CMK (cell line): Measurements from ENCODE around the gene CCDC136.

Experiments
- DNase-seq: peaks from one replicate; pipeline ENCODE4 v3.0.0-alpha.2; 2010; ENCODE audit warnings: low read depth

Gene CCDC136

DNA sequence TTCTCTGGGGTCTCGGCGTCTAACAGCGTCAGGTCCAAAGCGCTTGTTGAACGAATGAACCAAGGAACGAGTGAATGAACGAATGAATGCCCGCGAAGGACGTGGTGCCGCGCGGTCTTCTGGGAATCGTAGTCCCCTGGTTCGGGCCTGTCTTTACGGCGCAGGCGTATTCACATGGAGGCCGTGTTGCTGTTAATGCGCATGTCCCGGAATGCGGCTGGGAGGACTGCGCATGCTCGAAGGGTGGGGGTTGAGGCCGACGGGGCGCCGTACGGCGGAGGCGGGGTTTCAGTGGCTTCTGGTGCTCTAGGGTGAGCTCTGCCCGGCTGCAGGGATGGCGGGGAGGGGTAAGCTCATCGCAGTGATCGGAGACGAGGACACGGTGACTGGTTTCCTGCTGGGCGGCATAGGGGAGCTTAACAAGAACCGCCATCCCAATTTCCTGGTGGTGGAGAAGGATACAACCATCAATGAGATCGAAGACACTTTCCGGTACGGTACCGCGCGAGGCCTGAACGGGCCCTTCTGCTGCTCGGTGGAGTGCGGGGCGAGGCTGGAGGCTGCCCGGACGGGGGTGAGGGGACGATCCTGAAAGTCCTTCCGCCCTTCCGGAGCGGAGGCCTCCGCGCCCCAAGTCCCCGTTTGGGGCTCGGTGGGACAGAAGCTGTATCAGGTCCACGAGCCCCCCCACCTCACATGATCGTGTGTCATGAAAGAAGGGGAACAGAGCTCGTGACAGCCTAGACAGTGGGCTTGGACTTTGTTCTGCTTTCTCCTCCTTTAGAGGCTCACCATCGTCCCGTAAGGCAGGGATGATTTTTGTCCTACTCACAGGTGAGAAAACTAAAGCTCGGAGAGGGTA lies 71.0 kb downstream of the CCDC136 start, which contains the start of gene ATP6V1F:
ATP6V1F (plus strand) TSS at position 286 of the 862 bp plus-strand sequence; CDS start at position 335, 49 bp downstream.
- peak; percentile 93 for DNase-seq

DNA sequence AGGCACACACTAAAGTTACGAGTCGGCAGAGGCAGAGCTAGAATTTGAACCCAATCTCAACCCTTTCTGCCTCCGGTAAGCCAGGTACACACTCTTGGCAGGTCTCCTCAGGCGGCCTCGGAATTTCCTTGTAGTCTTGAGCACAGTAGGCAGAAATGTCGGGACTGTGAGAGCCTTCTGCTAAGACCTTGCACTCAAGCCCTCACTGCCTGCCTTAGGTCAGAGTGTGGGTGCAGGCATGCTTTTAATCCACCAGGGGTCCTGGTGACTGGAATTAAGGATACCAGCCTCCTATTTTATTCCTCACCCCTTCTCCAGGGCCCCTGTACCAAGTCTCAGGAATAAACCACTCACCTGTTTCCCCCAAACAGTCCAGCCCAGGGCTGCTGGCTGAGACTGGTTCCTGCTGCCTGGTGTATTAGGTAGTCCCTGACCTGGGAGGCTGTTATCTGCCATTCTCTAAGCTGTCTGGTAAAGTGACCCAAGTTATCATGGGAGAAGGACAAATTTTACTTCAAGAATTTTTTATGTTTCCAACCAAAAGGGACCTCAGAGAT lies 71.7 kb downstream of the CCDC136 start:
- no peak for DNase-seq

- no peak for DNase-seq
These were observed 73.5 kb downstream of the CCDC136 start for GRCh38 chr7:128865303-128865702.

DNA sequence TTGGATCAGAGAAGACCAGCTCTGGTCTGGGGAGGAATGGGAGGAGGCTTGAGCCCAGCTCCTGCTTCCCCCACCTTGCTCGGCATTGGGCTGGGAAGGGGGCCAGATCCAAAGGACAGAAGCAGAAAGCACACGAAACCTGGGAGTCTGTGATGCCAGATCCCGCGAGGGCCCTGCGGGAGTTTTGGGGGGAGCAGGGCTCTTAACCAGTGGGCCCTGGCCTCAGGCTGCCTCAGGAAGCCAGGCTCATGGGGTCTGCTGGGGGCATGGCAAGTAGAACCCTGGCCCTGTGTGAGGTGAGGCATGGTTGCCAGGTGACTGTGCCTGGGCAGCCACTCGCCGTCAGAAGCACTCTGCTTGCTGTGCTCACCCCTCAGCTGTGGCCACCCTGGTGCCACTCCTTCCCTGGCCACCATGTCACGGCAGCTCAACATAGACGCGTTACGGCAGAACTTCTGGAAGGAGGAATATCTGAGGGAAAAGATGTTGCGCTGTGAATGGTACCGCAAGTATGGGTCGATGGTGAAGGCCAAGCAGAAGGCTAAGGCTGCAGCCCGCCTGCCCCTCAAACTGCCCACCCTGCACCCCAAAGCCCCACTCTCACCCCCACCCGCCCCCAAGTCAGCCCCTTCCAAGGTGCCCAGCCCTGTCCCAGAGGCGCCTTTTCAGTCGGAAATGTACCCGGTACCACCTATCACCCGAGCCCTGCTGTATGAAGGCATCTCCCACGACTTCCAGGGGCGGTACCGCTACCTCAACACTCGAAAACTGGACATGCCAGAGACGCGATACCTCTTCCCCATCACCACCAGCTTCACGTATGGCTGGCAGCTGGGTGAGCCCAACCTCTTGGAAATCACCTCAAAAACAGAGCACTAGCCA lies 74.5 kb downstream of the CCDC136 start:
- no peak for DNase-seq

DNA sequence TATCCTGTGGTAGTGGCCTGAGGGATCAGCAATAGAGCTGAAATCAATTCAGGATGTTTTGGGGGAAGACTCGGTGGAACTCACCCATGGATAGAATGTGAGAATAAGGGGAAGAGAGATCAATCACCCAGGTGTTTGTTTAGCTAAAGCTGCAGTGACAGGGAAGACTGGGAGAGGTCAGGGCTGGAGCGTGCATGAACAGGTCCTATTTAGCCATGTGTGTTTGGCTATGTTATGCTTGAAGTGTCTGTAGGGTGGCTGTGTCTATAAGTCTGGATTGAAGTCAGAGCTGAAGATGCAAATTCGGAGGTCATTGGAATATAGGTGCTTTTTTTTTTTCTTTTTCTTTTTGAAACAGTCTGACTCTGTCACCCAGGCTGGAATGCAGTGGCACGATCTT lies 75.5 kb downstream of the CCDC136 start:
- DNase-seq: no peak

DNA sequence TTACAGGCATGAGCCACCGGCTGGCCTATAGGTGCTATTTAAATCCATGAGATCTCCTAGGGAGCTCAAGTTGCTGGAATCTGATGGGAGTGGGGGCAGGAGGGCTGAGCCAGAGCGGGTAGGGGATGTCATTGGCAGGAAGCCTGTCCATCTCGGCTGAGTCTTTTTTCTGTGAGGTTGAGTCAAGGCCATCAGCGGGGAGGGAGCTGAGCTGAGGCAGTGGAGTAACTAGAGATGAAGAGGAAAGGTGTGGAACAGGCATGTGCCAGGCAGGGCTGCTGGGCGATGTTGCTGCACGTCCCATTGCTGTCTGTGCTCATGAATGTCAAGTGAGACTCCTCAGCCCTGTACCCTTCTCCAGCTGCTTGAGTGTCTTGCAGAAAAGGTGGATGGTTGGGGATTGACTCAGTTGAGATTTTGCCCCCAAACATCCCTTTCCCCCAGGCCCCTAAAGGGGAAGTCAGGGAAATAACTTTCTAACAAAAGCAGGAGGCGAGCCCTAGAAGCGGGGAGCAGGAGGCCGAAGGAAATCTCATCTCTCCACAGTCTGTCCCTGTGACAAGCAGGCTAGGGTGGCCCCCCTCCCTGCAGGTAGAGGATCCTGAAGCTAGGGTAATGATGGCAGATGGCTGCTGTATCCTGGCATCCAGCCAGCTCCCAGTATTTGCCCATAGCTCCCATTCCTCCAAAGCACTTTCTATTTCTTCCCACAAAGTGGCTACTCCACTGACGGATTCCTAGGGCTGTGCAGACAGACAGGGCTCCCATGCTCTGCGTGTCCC lies 76.3 kb downstream of the CCDC136 start:
- DNase-seq: no peak

- no peak for DNase-seq
These were observed 76.9 kb downstream of the CCDC136 start for GRCh38 chr7:128868624-128869137.

GRCh38 chr7:128869138-128869943 lies 77.6 kb downstream of the CCDC136 start:
- no peak for DNase-seq

DNA sequence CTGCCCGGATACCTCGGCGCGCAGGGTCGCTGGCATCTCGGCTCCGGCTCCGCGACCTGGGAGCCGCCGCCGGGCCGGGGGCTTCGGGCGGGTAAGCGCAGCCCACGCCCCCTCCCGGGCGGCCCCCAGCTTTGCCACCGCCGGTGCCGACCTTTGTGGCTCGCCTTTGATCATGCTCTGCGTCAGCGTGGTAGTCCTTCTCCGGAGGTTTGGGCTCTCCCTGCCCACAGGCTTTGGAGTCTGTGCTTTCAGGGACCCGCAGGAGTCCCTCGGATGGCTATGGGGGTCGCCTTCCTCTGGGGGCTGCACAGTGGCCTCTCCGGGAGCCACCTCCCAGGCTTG lies 78.1 kb downstream of the CCDC136 start:
- DNase-seq: no peak

DNA sequence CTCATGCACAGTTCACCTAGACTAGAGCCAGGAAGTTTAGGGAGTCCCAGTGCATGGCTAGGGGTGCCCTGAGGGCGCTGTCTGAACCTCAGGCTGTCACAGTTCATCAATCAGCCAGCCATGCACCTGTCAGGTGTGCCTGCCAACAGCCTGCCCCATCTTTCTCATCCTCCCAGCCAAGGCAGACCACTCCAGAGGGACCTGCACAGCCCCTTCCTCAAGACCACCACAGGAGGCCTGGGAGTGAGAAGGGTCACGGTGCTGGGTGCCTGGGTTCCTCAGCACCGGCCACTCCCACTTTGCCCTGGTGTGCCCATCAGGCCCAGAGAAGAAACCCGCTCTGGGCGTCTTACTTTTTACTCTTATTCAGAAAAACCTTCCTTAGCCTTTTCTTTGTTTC lies 79.3 kb downstream of the CCDC136 start:
- no peak for DNase-seq
